ENCODE data around the gene MAP4. TPM values are rescaled to one million over a fixed set of nuclear protein-coding genes. Genes with fewer than 3 reads are reported as not detected.
"Not testable (repeated sequence)": the region's sequence is repeated elsewhere in the genome, so short reads cannot be mapped to it uniquely, and the experiment has no call there.

MAP4 gene, protein sequence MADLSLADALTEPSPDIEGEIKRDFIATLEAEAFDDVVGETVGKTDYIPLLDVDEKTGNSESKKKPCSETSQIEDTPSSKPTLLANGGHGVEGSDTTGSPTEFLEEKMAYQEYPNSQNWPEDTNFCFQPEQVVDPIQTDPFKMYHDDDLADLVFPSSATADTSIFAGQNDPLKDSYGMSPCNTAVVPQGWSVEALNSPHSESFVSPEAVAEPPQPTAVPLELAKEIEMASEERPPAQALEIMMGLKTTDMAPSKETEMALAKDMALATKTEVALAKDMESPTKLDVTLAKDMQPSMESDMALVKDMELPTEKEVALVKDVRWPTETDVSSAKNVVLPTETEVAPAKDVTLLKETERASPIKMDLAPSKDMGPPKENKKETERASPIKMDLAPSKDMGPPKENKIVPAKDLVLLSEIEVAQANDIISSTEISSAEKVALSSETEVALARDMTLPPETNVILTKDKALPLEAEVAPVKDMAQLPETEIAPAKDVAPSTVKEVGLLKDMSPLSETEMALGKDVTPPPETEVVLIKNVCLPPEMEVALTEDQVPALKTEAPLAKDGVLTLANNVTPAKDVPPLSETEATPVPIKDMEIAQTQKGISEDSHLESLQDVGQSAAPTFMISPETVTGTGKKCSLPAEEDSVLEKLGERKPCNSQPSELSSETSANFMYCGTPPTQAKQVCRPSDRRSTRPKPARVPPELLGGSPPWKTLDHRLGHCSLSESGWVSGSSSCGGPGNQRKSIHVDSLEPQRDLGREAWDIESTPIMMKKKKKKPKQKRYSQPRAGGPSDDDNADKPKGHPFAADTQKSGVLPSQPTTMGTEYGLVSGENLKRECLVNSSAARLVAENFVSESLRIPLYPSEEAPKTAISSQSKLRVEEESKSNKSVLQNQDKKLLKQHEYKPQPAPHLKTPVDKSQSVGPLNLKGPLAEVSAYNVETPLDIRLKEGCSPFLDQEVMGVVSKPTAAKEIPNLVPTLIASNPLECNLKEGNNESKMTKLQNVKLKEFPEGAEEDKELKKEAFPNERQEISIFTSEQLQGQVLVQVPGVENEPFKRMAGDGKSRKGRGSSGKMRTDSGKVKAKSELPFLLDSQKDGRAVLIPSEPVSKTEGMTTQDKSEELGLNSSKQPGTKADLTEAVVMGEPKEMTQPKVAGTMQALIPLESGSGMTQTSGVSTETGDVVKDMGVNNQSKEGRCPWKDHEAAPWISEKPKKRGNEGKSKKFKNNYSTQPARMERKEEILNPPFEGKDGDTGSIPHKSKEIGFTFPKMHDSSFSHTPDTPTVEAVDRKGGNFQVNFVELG (N-terminal part only)
- total RNA-seq: 210 and 343 TPM in 2 replicates
- 239 TPM for polyA plus RNA-seq (2012)

DNA sequence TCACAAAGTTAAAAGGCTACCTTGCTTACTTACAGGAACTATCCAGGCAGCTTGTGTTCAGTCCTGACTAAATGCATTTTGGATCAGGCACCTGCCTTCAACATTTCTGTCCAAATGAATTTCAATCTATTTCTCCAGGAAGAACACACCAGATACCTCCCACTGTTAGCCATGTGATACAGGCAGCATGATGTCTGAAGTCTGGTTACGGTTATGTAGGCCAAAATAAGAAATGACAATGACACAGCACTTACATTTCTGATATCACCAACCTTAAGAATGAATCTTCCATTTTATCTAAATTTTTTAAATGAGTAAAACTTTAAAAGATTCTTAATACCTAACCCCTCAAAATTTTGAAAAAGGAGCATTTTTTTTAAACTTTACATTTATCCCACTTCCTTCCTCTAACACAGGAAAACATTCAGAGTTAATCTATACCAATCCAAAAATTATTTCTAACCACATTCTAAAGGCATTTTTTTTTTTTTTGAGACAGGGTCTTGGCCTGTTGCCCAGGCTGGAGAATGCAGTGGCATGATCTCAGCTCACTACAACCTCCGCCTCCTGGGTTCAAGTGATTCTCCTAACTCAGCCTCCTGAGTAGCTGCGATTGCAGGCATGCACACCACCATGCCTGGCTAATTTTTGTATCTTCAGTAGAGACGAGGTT lies at the start of gene MAP4:
MAP4 (minus strand) TSS at position 116 of the 673 bp plus-strand sequence. CDS start 17,556 bp downstream, outside the sequence.
- DNase-seq (ENCODE audit: low read depth): peak; percentile 47

DNA sequence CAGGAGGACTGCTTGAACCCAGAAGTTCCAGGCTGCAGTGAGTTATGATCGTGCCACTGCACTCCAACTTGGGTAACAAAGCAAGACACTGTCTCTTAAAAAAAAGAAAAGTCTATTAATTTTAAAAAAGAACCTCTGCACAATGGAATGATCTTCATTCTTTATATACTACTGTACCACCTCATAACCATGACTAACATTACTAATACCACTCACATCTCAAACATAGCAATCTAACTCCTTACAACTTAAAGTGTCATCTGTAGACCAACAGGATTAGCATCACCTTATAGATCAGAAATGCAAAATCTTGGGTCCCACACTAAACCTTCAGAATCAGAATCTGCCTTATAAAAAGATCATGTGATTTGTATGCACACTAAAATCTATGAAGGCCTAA lies 48.8 kb upstream of the MAP4 start:
- no peak for DNase-seq (ENCODE audit: low read depth)

DNA sequence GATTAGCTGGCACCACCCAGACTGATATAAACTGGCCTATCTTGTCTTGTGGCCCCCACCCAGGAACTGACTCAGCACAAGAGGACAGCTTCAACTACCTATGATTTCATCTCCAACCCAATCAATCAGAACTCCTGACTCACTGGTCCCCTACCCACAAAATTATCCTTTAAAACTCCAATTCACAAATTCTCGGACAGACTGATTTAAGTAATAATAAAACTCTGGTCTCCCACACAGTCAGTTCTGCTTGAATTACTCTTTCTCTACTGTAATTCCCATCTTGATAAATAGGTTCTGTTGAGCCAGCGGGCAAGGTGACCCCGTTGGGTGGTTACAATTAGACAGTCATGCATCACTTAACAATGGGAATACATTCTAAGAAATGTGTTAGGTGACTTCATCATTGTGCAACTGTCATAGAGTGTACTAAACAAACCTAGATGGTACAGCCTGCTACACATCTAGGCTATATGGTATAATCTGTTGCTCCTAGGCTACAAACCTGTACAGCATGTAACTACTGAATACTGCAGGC lies 48.1 kb upstream of the MAP4 start:
- no peak for DNase-seq (ENCODE audit: low read depth)

DNA sequence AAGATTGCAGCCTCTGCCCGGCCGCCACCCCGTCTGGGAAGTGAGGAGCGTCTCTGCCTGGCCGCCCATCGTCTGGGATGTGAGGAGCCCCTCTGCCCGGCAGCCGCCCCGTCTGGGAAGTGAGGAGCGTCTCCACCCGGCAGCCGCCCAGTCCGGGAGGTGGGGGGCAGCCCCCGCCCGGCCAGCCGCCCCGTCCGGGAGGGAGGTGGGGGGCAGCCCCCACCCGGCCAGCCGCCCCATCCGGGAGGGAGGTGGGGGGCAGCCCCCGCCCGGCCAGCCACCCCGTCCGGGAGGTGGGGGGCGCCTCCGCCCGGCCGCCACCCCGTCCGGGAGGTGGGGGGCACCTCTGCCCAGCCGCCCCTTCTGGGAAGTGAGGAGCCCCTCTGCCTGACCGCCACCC lies 45.4 kb upstream of the MAP4 start:
- DNase-seq (ENCODE audit: low read depth): not testable (repeated sequence)

DNA sequence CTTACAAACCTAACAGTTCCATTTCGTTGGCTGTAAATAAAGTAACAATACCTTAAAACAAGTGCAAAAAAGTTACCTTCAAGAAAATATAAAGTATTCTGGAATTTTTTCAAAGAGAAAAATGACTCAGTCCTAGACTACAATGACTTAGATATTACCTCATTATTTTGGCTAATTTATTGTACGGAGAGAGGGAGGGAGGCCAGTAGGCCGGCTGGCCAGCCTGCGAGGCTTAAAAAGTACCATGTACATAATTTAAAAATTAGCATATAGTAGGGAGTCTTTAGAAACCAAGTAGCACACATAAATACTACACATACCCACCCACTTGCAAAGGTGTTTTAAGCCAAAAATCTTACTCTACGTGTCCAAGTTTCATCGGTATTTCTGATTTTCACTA lies 41.9 kb upstream of the MAP4 start:
- DNase-seq (ENCODE audit: low read depth): no peak

DNA sequence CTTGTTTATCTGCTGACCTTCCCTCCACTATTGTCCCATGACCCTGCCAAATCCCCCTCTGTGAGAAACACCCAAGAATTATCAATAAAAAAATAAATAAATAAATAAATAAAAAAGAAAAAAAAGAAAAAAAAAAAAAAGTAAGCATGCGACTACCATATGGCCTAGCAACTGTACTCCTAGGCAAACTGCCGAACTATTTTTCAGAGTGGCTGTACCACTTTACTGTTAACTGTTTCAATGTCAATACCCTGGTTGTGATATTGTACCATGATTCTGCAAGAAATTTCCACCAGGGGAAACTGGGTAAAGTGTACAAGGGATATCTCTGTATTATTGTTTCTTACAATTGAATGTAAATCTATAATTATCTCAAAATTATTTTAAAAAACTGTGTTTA lies 41.3 kb upstream of the MAP4 start:
- no peak for DNase-seq (ENCODE audit: low read depth)

DNA sequence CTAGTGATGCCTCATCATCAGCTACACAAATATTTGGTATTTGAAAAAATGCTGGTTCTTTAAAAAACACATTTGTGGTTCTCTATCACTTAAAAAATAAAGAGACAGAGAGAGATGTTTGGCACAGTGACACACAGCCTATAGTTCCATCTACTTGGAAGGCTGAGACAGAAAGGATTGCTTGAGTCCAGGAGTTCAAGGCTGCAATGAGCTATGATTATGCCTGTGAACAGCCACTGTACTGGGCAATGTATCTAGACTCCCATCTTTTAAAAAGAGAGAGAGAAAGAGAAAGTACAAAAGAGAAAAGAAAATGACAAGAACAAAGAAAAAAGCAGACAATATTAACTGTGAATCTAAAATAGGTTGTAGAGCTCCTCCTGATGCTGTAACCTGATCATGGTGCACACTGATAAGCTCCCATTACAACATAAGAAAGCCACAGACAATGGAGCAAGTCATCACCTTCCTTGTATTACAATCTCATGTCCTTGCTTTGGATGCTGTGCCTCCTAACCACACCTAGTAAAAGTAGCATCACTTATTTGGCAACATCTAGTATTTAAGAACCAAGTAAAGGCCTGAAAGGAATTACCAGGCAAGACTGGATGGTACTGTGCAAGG lies 31.7 kb upstream of the MAP4 start:
- peak; percentile 51 for DNase-seq (ENCODE audit: low read depth)

DNA sequence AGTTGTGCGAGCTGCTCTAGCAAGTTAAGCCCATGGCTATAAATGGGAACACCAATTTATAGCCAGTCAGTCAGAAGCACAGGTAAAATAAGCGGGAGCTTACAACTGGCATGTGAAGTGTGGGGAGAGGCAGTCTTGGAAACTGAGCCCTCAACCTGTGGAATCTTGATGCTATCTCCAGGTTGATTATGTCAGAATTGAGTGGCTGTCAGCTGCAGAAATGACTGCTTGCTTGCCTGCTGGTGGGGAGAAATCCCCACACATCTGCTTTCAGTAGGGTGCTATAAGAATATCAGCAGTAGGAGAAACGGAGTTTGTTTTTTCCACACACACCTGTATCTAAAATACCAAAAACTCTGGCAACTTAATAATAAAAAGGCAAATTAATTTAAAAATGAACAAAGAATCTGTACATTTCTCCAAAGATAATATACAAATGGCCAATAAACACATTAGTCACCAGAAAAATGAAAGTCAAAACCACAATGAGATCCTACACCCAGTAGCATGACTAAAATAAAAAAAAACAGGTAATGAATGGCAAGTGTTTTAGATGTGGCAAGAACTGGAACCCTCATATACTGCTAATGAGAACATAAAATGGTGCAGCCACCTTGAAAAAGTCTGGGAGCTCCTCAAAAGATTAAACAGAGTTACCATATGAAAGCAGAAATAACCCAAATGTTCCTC lies 26.0 kb upstream of the MAP4 start:
- DNase-seq (ENCODE audit: low read depth): no peak

DNA sequence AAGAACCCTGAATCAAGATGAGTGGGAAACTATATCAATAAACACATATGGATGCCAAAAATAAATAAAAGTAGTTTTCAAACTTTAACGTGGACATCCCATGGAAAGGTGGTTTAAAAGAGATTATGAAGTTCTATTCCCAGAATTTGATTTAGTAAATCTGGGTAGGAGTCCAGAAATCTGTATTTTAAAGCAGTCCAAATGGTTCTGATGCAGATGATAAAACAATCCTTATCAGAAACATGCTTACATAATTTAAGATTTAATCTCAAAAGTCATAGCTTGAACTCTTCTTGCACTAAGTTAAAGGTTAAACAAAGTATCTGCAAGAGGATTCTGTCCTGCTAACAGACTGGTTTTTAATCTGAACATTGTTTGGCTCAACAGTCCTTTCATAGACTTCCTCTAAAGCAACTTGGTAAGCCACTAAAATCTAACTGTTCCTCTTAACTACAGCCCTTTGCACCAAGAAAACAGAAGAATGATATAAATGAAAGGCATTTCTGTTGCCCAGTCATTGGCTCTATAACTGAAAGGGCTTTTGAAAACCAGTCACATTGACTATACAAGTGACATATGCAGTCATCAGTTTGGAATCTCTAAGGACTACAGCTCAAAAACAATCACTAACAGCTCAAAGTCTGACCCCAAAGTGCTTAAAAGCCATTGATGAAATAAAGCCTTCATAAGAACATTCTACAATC lies 23.4 kb upstream of the MAP4 start:
- peak; percentile 46 for DNase-seq (ENCODE audit: low read depth)

DNA sequence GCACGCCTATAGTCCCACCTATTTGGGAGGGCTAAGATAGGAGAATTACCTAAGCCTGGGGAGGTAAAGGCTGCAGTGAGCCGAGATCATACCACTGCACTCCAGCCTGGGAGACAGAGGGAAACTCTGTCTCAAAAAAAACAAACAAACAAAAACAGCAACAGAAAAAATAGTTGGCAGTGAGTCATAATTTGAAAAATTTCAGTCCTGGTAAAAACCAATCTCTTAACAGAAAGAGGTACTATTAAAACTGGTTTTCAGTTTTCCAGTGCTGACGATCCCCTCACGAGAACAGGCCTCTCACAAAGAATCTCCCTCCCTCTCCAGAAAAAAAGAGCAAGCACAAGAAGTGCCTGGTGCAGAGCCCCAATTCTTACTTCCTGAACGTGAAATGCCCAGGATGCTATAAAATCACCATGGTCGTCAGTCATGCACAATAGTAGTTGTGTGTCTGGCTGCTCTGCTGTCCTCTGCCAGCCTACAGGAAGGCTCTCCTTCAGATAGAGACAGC lies 22.8 kb upstream of the MAP4 start:
- no peak for DNase-seq (ENCODE audit: low read depth)

DNA sequence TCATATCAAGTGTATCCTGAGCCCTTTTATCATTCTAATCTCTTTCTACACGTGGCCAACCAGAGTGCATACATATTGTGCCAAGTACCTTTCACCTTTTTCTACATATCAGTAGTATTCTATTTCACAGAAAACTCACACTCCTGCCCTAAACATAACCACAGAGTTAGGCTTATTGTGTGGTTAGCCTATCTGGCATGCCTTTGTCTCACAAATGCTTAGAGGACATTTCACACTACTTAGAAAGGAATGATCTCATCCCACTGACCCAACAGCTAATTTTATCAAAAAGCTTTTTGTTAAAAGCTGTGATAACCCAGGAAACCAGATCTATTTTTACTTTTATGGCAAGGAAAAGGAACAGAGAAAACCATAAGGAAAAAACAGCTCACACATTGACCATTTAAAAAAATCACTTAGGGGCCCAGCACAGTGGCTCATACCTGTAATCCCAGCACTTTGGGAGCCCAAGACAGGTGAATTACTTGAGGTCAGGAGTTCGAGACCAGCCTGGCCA lies 17.8 kb upstream of the MAP4 start:
- peak; percentile 88 for DNase-seq (ENCODE audit: low read depth)

DNA sequence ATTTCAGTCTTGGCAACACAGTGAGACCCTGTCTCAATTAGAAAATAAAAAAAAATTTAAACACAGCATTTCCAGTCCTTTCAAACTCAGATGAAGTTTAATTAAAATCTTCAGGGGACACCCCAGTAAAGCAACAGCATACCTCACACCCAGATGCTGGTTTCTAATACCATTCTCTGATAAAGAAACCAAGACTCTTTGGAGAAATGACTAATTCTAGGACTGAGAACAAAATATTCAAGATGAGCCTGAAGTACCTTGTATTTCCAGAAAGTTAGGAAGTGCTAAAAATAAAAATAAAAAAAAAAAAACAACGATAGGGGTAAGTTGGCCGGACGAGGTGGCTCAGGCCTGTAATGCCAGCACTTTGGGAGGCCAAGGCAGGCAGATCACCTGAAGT lies 14.0 kb upstream of the MAP4 start:
- no peak for DNase-seq (ENCODE audit: low read depth)

DNA sequence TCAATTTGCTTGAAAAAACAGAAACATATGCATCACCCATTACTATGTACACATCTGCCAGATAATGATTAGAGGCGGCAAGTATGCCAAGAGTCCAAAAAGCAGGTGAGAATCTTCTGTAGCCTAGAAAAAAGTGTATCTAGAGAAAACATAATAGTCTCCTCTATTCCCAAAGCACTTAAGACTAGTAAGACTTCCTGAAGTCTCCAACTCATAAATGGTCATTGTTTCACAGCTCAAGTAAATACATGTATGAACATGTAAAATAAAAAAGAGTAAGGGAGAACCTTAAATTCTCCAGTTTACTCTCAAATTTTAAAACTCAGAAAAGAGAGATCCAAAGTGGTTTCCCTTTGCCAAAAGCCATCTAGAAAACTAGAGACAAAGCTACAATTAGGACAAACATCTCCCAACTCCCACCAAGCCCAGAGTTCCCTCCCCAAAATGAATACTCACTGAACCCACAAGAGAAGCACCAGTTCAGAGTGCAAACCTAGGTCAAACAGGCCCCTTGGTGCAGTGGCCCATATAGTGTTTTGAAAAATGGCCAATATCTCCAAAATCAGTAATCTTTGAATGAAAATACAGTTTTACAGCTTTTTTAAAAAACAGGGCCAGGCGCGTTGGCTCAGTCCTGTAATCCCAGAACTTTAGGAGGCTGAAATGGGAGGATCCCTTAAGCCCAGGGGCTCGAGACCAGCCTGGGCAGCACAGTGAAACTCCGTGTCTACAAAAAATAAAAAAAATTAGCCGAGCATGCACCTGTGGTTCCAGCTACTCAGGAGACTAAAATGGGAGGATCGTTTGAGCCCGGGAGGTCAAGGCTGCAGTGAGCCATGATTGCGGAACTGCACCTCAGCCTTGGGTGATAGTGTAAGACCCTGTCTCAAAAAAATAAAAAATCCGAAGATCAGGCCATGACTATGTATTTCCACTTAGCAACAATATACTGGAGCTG lies 11.0 kb upstream of the MAP4 start:
- DNase-seq (ENCODE audit: low read depth): no peak

DNA sequence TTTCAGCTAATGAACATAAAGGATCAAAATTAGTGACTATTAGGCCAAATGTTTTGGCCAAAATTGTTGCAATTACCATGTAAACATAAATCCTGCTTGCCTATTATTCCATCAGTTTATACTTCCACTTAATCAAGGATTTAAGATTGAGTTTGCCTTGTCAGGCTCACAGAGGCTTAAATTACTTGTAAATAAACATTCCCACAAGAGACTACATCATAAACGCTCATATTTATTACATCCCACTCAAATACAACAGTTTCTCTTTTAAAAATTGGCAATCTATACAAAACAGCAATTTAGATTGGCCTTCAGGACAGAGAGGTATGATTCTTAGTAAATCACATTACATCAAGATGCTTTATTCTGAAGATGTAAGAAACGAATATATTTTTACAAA lies 9.9 kb upstream of the MAP4 start:
- no peak for DNase-seq (ENCODE audit: low read depth)

DNA sequence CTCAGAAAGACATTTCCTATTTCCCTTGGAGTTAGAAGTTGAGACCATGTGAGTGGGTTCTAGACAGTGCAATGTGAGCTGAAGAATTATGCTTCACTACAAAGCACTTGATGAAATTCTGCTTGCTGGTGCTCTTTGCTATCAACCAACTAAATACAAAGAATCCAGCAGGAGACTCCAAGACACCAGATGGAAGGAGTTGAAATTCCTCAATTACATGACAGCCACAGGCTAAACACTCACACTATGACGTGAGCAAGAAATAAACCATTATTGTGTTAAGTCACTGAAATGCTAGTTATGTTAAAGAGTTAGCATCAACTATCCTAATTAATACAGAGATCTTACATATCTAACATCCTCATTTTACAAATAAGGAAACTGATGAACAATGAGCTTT lies 8.2 kb upstream of the MAP4 start:
- DNase-seq (ENCODE audit: low read depth): no peak

DNA sequence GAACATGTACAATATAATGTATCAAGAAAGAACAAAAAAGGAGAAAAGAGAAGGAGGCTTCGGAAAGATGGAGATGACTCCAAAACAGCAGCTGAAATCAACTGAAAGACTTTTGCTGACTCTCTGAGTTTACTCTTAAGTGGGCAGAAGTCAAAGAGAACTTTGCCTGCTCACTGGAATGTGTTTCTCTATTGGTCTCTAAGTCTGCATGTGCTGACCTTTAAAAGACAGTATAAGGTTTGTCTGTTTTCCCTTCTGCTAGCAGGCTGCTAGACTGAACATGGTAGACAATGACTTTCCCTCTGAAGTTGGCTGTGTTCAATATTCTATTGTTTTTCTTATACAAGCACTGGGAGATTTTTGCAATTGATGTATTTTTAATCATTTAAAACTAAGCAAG lies 7.2 kb upstream of the MAP4 start:
- DNase-seq (ENCODE audit: low read depth): no peak

DNA sequence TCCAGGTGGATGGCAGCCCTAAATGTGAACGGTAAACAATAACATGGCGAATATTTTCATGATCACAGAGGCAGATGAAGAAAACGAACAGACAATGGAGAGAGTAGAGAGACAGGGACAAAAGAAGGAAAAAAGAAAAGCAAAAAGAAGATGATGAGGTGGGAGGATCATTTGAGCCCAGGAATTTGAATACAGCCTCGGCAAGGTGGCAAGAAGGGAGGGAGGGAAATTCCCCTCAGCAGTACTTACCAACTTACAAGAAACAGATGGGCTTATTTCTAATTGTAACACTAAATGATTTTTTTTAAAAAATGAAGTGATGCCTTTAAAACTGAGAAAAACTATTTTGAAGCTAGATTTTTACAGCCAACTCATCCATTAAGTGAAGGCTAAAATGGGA lies 6.0 kb upstream of the MAP4 start:
- no peak for DNase-seq (ENCODE audit: low read depth)
